DOHH2 (cell line): Measurements from ENCODE around the gene TMEM174.

Experiments
- H3F3A ChIP-seq: fragments of 200-600 bp; sonication (generic), shearing (Covaris generic); 2 replicates; pipeline ENCODE4 v1.6.0; 2016; ENCODE audit warnings: antibody characterized with exemption, mild to moderate bottlenecking; ENCODE audit not compliant: control insufficient read depth, insufficient read depth
- H3K27ac ChIP-seq: fragments of 200-600 bp; sonication (generic); 2 replicates; pipeline ENCODE4 v1.5.1; 2014; ENCODE audit warnings: low read depth, mild to moderate bottlenecking, low read length, moderate library complexity
- H3K27me3 ChIP-seq: fragments of 200-600 bp; sonication (generic); 2 replicates; pipeline ENCODE4 v1.6.1; 2014; ENCODE audit warnings: mild to moderate bottlenecking, low read length, mixed read lengths; ENCODE audit not compliant: control insufficient read depth
- H3K36me3 ChIP-seq: fragments of 200-600 bp; sonication (generic); 2 replicates; pipeline ENCODE4 v1.6.1; 2014; ENCODE audit warnings: mild to moderate bottlenecking, low read length, moderate library complexity, mixed read lengths; ENCODE audit not compliant: control insufficient read depth
- H3K4me1 ChIP-seq: fragments of 200-600 bp; sonication (generic); 2 replicates; pipeline ENCODE4 v1.6.1; 2014; ENCODE audit warnings: mild to moderate bottlenecking, low read length, mixed read lengths; ENCODE audit not compliant: control insufficient read depth
- H3K4me2 ChIP-seq: fragments of 200-600 bp; sonication (generic); 2 replicates; pipeline ENCODE4 v1.6.0; 2014; ENCODE audit warnings: mild to moderate bottlenecking, low read length, moderate library complexity
- H3K4me3 ChIP-seq: fragments of 200-600 bp; sonication (generic); 2 replicates; pipeline ENCODE4 v1.5.1; 2014; ENCODE audit warnings: mild to moderate bottlenecking, low read length, mixed read lengths
- H3K79me2 ChIP-seq: fragments of 200-600 bp; sonication (generic); 2 replicates; pipeline ENCODE4 v1.6.1; 2014; ENCODE audit warnings: mild to moderate bottlenecking, low read length, mixed read lengths; ENCODE audit not compliant: control insufficient read depth
- H3K9me2 ChIP-seq: fragments of 200-600 bp; sonication (generic); replicated peaks from 2 replicates; pipeline ENCODE4 v1.6.1; 2014; ENCODE audit warnings: mild to moderate bottlenecking, low read length, mixed read lengths; ENCODE audit not compliant: control insufficient read depth
- H3K9me3 ChIP-seq: fragments of 200-600 bp; sonication (generic); 2 replicates; pipeline ENCODE4 v1.6.1; 2014; ENCODE audit warnings: antibody characterized with exemption, low read length, mixed read lengths; ENCODE audit not compliant: control insufficient read depth, insufficient read depth
- H4K20me1 ChIP-seq: fragments of 200-600 bp; sonication (generic); 2 replicates; pipeline ENCODE4 v1.6.0; 2014; ENCODE audit warnings: low read depth, mild to moderate bottlenecking, antibody characterized with exemption, low read length, moderate library complexity; ENCODE audit not compliant: control insufficient read depth, insufficient read depth
- EZH2phosphoT487 ChIP-seq: fragments of 200-600 bp; sonication (generic); IDR thresholded peaks from 2 replicates; pipeline ENCODE4 v1.6.1; 2017; ENCODE audit warnings: borderline replicate concordance, mild to moderate bottlenecking, antibody characterized with exemption, low read length, moderate library complexity, mixed read lengths
- TF ChIP-seq, protein P1 (sequence below): fragments of 200-600 bp; sonication (generic); IDR thresholded peaks from one replicate; pipeline ENCODE4 v1.5.1; 2014; ENCODE audit warnings: antibody characterized with exemption, mild to moderate bottlenecking, low read depth, low read length; ENCODE audit not compliant: poor library complexity, severe bottlenecking

TMEM174 gene

DNA sequence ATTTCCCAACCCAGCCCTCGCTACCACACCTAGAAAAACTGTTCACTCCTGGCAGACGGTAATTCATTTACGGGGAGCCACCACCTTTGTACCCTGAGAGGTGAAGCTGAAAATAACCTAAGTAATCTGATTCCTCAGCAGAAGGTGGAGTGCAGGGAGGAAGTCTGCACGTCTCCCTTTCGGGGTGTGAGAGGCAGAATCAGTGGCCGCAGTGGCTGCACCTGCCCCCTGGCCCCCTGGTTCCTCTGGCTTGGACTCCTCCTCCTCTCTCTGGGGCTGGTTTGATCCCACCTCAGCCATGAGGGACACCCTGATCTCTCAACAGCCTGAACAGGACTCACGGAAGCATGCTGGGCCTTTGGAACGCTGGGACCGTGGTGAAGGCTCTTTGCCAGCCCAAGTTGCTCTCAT, 10.5 kb downstream of the TMEM174 start:
- Histone ChIP-seq H3F3A (no peaks in the 10 kb centered on the region), H3K4me3 (no peak overlapping the region), H3K4me2 (no peak overlapping the region), H3K27ac (no peak overlapping the region), H3K9me3 (no peaks in the 10 kb centered on the region), H3K79me2 (no peaks in the 10 kb centered on the region), H4K20me1 (no peaks in the 10 kb centered on the region), H3K27me3 (no peaks in the 10 kb centered on the region), H3K36me3 (no peaks in the 10 kb centered on the region), H3K4me1 (peaks cover 24% of the 10 kb centered on the region), H3K9me2 (no peaks in the 10 kb centered on the region)
- TF ChIP-seq, protein P1, sequence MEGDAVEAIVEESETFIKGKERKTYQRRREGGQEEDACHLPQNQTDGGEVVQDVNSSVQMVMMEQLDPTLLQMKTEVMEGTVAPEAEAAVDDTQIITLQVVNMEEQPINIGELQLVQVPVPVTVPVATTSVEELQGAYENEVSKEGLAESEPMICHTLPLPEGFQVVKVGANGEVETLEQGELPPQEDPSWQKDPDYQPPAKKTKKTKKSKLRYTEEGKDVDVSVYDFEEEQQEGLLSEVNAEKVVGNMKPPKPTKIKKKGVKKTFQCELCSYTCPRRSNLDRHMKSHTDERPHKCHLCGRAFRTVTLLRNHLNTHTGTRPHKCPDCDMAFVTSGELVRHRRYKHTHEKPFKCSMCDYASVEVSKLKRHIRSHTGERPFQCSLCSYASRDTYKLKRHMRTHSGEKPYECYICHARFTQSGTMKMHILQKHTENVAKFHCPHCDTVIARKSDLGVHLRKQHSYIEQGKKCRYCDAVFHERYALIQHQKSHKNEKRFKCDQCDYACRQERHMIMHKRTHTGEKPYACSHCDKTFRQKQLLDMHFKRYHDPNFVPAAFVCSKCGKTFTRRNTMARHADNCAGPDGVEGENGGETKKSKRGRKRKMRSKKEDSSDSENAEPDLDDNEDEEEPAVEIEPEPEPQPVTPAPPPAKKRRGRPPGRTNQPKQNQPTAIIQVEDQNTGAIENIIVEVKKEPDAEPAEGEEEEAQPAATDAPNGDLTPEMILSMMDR, result no peak
- no peak for TF ChIP-seq EZH2phosphoT487

- Histone ChIP-seq H3K27me3 (no peaks in the 10 kb centered on the region), H3F3A (no peaks in the 10 kb centered on the region), H3K4me1 (no peaks in the 10 kb centered on the region), H3K27ac (no peak overlapping the region), H3K9me3 (no peaks in the 10 kb centered on the region), H3K79me2 (no peaks in the 10 kb centered on the region), H4K20me1 (no peaks in the 10 kb centered on the region), H3K4me2 (no peak overlapping the region), H3K9me2 (no peaks in the 10 kb centered on the region), H3K36me3 (no peaks in the 10 kb centered on the region), H3K4me3 (no peak overlapping the region)
- no peak for TF ChIP-seq EZH2phosphoT487
- TF ChIP-seq, protein P1, result no peak
Observed at GRCh38 chr5:73186976-73187375, 14.0 kb downstream of the TMEM174 start.

DNA sequence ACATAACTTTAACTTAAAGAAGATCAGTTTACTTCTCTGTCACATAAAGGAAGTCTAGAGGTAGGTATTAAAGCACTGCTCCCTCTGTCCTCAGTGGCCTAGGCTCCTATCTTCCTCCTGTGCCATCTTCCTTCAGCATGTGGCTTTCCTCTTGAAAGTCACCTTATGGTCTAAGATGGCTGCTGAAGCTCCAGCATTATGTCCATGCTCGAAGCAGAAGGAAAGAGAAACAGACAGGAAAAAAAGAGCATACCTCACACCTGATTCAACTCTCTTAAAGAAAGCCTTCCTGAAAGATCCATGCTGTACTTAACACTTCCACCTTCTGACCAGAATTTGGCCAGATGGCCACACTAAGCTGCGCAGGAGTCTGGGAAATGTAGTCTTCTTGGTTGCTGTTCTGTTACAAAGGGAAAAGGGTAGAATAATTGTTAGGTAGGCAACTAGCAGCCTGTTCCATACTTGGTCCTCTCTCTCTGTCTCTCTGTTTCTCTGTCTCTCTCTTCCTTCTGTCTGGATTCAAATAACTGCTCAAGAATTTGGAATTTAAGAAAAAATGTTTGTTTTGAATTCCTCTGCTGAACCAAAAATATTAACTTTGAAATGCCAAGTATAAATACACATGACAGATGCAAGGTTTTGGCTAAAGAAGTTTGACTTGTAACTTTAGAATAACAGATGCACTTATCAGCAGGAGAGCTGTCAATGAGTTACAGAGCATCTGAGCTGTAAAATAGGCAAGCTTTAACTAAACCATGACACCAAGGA, 16.0 kb downstream of the TMEM174 start:
- TF ChIP-seq EZH2phosphoT487, result no peak
- TF ChIP-seq, protein P1, result no peak
- Histone ChIP-seq H3K4me2 (no peak overlapping the region), H3K36me3 (no peaks in the 10 kb centered on the region), H4K20me1 (no peaks in the 10 kb centered on the region), H3K4me1 (no peaks in the 10 kb centered on the region), H3K27ac (no peak overlapping the region), H3K9me2 (no peaks in the 10 kb centered on the region), H3K4me3 (no peak overlapping the region), H3K79me2 (no peaks in the 10 kb centered on the region), H3F3A (no peaks in the 10 kb centered on the region), H3K27me3 (no peaks in the 10 kb centered on the region), H3K9me3 (no peaks in the 10 kb centered on the region)
